HG03060 (cell line): ENCODE measurements around the gene WWOX.
"Not testable (repeated sequence)": the region's sequence is repeated elsewhere in the genome, so short reads cannot be mapped to it uniquely, and the experiment has no call there.

Experiments
- ATAC-seq: cut with Tn5 transposase; IDR thresholded peaks from one replicate; pipeline ENCODE4 v1.9.1; 2021; ENCODE audit warnings: low read depth, moderate number of reproducible peaks; ENCODE audit not compliant: unreplicated experiment

Gene WWOX

DNA sequence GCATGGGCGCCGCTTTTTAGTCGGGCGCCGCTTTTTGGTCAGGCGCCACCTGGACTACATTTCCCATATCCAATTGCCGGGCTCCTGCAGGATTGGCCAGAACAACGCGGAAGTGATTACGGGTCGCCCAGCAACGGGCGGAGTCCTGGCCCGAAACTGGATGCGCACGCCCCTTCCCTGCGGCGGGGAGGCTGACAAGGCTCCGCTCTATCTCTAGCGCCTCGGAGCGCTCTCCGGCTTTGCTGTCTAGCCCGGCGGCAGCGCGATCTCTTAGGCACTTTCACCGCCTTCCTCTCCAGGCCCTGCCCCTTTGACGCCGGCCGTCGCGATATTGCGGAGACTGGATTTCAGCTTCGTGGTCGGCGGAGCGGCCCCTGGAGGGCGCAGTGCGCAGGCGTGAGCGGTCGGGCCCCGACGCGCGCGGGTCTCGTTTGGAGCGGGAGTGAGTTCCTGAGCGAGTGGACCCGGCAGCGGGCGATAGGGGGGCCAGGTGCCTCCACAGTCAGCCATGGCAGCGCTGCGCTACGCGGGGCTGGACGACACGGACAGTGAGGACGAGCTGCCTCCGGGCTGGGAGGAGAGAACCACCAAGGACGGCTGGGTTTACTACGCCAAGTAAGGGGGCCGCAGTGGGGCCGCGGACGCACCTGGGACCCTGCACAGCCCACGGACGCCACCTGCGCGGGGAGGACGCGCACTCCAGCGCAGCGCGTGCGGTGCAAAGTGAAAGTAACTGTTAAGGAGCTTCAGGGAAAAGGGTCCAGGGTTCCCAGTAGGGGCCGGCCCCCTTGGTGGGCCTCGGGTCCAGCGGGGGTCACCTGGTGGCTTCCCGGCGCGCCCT lies at the start of gene WWOX:
Gene WWOX (plus strand): TSS at position 384 of the 841 bp plus-strand sequence.
- ATAC-seq: peak; percentile 93

DNA sequence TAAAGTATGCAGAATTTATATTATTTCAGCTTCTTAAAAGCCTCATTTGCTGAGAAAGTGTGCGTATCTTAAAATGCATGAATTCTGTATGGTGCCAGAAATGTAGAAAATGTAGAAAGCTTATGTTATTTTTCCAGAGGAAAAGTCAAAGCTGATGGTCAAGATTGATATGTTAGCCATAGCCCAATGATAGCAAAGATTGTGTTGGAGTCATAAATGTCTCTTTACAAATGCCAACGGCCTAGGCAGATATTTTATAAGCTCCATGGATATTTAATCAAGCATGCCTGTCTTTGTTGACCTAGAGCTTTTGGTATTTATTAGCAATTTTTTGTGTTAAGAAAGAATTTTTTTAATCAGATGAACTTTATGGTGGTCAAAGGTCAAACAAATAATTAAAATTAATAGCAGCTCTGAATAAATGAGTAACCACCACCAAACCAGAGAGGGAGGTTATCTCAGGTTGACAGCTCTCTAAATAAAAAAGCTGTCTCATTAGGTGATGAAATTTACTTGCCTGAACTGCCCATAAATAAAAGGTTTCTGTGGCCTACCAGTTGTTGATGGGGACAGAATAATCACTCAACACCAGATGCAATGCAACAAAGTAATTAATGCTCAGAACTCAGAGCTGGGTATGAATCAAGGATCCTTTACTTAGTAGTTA lies 48.6 kb upstream of the WWOX start:
- ATAC-seq: no peak

DNA sequence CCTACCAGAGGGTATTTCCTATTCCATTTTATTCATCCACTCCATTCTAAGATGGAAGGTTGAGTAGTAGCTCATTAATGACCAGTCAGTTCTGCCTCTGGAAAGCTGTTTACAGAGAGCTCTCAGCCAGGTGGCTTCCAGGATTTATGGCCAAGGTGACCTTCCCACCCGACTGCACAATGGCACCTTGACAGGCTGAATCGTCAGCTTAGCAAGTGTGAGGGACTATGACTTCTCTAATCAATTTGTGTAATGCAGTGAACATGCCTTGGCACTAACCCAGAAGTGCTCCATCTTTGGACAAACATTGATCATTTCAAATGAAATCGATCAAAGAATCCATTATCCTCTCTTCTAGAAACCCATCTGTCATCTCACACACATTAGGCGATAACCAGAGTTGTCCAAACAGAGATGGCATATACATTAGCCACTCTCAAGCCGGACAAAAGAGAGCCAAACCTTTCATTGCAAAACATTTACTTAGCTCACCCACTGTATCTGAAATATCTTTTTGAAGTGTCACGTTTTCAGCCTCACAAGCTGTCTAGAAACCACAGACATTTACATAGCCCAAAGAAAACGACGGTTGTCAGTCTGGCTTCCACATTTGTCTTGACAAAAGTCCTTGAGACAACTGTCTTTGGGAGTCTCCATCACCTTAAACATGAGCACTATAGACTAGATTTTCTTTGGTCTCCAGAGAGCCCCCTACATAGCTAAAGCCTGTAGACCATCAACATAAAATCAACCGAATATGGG lies 41.5 kb upstream of the WWOX start:
- ATAC-seq: no peak

DNA sequence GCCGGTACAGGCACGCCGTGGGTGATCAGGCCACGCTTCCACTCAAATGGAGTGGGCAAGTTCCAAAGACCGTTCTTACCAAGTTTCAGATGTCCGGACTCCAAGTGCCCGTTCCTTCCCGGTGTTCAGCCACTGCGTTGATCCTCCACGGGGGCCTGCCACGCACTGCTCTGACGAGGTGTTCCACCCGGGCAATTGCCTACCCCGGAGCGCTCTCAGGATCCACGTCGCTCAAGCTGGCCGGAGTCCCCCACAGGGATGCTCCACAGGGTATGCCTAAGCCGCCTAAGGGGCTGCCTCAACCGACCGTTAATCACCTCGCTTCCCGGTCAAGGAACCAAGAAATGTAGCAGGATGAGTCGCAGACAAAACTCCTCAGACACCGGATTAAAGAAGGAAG lies 39.6 kb upstream of the WWOX start:
- ATAC-seq: not testable (repeated sequence)

DNA sequence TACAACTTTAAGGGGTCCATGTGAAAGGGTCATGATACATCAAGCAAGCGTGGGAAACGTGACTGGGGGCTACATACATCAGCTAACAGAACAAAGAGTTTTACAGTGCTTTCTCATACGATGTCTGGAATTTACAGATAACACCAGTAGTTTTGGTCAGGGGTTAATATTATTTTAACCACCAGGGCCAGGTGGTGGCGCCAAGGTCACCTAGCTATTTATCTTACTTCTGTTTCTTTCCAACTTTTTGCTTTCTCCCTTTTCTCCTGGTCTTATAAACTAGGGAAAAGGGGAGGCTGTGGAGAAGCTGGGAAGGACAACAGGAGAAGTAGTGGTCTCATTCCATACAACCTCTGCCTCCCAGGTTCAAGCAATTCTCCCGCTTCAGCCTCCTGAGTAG lies 39.2 kb upstream of the WWOX start:
- ATAC-seq: no peak

DNA sequence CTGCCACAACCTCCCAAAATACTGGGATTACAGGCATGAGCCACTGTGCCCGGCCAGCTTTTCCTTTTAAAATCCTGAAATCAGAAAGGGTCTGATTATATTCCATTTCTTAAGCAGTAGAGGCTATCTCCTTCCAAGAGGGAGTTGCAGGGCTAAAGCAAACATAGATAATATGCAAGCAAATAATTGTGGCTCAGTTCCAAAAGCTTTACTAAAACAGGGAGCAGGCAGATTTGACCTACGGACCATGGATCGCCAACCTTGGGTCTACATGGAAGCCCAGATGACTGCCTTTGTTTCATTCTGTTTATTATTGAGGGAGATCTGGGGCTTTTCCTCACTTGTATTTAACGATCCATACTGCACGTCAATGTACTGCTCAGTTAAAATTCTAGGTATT lies 38.6 kb upstream of the WWOX start:
- ATAC-seq: no peak

DNA sequence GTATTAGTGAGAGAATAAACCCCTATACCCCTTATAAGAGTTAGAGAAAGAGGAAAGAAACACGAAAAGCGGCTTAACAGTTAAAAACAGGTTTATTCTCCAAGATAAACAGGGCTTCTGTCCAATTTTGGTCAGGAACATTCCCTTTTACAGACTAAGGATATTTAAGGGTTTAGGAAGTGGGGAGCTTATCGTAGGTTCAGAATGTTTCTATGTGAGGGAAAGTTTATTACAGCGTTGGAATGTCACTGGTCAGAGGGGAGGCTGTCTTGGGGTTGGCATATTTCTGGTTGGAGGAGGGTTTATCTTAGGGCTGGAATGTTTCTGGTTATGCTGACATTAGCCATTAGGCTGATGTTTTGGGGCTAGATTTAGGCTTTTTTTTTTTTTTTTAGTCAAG lies 34.1 kb upstream of the WWOX start:
- ATAC-seq: no peak

DNA sequence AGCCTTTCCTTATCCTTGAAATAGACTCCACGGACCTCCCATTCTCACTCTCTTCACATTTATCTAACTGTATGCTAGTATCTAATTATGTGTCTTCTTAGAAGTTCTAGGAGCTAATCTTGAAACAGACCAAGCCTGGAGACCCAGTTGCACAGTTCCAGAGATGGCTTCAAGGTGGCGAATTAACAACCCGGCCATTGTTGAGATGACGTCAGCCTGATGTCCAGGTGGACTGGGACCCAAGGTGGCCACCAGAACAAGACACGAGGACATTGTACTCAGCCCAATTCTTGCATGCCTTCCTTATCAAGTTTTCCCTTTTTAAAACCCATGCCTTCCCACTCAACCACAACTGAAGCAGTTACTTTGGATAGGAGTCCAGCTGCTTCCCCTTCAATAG lies 29.5 kb upstream of the WWOX start:
- ATAC-seq: no peak

DNA sequence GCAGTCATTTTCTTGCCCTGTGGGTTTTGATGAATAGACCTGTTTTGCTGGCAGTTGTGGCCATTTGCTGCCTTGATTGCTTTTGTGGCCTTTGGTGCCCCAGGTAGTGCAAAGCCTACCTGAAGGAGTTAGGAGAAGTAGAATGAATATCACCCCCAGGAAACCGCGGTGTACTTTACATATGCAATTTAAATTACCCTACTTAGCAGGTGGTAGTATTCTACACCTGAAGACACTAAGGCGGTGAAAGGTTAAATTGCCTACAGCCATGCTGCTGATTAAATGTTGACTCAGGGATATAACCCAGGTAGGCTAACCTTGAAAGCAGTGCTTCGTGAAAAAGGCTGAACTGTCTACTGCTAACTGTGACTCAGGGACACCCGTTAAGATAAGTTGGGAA lies 27.2 kb upstream of the WWOX start:
- no peak for ATAC-seq

DNA sequence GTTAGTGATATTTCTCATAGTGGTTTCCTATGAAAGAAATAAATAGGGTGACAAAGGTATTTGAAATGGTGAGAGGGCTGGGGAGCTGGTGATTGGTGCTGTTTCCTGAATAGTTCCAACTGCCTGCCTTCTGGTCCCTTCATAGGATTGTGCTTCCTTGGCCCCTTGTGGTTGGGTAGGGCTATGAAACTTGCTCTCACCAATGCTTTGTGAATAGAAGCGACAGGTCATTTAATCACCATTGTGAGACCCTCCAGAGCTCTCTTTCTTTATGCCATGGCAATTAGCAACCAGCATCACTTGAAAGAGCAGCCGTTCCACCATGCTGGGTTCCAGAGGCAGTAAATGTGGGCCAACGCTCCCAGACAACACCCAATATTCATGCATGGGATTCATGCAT lies 23.7 kb upstream of the WWOX start:
- ATAC-seq: no peak

DNA sequence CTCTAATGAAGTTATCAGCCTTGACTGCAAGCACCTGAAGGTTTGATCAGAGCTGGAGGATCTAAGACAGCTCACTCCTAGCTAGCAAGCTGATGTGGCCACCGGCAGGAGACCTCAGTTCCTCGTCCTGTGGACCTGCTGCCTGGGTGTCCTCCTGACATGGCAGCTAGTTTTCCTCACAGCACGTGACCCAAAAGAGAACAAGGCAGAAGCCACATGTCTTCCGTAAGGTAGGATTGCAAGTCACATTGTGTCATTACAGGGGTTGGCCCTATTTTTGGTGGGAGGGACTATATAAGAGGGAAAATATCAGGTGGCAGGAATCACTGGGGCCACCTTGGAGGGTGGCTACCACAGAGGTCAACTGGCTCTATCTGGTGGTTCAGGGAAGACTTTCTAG lies 18.1 kb upstream of the WWOX start:
- no peak for ATAC-seq

DNA sequence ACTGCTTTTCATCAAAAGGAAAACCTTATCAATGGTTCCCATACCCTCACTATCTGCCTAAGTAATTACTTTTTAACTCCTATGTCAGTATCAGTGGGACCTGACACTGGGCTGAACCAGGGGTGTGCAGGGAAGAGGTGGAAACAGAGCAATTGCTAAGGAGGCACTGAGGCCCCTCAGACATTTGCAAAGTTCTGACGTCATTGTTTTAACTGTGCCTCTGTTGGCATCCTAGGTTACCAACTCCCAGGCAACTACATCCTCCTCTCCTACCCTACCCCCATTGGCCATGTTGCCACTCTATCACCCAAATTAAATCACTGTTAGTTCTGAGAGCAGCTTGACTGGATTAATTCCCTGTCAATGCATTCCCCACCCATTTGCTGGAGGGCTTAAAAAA lies 8.0 kb upstream of the WWOX start:
- no peak for ATAC-seq

DNA sequence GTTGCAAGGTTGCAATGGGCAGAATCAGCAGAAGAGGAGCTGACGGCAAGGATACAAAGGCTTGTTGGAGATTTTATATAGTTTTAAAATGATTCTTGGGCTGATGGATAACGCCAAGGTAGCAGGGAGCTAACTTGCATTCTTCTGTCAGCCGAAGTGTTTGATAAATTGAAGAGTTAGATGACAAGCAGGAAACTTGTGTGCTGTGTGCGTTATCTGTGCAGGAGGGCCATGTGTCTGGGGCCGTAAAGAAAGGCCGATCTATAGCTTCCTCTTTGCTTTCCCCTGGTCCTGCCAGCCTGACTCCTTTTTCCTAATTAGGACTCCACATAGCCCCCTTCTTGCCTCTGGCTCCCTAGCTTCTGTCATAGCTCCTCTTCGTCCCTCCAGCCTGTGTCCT lies 6.7 kb upstream of the WWOX start:
- no peak for ATAC-seq

DNA sequence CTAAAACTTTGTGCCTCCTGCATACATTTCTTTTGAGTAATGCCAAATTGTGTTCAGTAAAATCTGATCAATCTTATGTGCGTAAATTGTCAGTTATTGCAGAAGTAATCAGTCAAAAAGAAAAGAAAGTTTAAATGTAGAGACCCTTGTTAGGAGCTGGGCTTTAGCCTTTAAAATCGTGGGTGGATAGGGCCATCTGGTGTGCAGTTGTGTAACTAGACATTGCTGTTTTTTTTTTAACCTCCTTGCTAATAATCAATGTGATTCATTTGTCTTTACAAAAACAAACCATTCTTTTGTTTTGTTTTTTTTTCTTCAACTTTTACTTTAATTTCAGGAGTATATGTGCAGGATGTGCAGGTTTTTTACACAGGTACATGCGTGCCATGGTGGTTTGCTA lies 5.3 kb upstream of the WWOX start:
- ATAC-seq: no peak

DNA sequence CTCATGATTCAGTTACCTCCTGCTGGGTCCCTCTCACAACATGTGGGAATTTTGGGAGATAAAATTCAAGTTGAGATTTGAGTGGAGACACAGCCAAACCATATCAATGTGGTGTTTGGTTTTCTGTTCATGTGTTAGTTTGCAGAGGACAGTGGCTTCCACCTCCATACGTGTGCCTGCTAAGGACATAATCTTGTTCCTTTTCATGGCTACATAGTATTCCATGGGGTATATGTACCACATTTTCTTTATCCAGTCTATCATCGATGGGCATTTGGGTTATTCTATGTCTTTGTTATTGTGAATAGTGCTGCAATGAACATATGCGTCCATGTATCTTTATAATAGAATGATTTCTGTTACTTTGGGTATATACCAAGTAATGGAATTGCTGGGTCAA lies 4.5 kb upstream of the WWOX start:
- no peak for ATAC-seq

DNA sequence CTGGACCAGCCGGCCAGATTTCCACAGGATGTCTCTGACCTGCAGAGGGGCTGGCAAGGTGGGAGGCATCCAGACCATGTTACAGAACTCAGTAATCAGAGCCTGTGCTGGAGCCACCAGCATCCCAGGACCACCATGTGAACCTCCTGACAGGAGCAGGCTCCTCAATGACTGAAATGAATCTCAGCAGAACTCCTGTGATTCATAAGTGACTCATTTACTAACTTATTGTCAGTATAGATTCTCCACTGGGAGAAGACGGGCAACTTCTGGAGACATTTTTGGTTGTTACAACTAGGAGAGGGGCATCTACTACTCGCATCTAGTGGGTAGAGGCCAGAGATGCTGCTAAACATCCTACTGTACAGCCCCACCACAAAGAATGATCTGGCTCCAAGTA lies 3.1 kb upstream of the WWOX start:
- no peak for ATAC-seq

DNA sequence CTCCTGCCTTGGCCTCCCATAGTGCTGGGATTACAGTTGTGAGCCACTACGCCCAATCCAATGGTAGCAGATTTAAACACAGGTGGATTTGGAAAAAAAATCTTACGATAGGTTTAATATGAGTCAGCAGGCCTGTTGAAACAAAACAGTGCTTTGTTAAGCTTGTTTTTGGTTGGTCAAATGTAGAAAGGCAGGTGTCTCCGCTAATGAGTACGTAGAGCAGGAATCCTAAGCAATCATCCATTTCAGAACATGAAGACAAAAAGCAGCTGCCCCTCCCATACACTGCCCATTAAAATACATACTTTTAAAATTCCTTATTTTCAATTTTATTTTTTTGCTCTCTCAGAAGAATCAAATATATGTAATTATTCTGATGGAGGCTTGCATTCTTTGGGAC lies 1.9 kb upstream of the WWOX start:
- ATAC-seq: no peak

DNA sequence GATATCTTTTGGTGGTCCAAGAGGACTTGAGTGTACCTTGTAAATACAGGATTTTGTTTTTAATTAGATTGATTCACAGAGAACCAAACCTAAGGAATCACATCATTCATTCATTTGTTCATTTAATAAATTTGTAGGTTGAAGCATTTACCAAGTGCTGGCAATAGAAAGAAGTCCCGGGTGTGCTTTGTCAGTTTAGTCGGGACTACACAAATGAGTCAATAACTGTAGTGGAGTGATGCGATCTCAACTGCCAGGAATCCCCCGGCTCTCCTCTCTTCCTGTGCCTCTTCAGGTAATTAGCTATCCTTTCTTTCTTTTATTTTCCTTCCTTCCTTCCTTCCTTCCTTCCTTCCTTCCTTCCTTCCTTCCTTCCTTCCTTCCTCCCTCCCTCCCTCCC lies 1.4 kb upstream of the WWOX start:
- no peak for ATAC-seq

DNA sequence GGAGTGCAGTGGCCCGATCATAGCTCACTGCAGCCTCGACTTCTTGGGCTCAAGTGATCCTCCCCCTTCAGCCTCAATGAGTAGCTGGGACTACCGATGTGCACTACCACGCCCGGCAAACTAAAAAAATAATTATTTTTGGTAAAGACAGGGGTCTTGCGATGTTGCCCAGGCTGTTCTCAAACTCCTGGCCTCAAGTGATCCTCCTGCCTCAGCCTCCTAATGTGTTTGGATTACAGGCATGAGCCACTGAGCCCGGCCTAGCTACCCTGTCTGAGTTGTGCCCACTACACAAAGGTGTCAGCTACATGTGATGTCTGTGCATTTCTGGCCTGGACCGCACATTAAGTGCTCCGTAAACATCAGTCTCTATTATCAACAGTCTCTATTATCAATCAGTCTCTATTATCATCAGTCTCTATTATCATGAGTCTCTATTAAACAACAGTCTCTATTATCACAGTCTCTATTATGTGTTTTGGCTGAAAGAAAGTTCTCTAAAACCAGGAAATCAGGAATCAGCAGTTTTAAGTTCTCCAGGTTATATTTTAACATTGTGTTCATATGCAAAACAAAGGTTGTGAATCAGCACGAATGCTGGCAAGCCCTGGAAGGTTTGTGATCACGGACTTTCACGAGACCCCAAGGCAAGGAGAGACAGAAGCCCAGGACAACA lies 721 bp upstream of the WWOX start:
- no peak for ATAC-seq

DNA sequence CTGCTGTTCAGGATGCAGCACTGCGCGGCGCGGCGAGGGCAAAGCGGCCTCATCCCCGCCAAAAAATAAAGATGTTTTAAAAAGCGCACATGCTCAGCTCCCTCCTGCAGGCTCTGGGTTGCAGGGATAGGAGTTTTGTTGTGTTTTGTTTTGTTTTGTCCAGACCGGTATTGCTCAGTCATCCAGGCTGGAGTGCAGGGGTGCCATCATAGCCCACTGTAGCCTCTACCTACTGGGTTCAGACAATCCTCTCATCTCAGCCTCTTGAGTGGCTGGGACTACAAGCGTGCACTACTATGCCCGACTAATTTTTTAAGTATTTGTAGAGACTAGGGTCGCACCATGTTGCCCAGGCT lies 636 bp downstream of the WWOX start:
- peak; percentile 6 for ATAC-seq

DNA sequence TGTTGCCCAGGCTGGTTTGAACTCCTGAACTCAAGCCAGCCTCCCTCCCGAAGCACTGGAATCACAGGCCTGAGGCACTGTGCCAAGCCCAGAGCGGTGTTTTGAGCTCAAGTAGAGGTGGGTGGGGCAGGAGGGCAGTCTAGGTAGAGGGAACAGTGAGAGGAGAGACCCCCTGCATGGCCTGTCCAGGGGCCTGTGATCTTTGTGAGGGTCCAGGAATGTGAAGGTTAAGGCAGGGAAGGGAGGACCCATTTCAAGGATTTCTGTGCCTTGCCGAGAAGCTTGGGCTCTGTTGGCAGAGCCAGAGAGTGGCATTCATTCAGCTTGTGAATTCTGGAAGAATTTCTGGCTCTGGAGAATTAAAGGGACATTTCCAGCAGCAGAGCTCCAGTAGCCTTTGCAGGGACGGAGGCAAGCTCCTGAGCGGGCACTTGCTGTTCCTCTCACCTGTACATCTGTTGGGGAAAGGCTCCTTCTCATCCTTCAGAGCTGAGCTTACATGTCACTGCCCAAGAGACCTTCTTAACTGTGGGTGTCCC lies 2.7 kb downstream of the WWOX start:
- ATAC-seq: no peak
